Panc1 (cell line): Measurements from ENCODE around the gene RNGTT. TPM values are rescaled to one million over a fixed set of nuclear protein-coding genes. Genes with fewer than 3 reads are reported as not detected.
"Not testable (repeated sequence)": the region's sequence is repeated elsewhere in the genome, so short reads cannot be mapped to it uniquely, and the experiment has no call there.

ENCODE experiments used
- ATAC-seq: fragments of 200-7000 bp; cut with Tn5 transposase; 2 replicates; pipeline ENCODE4 v1.9.1; 2020; ENCODE audit warnings: mild to moderate bottlenecking, moderate library complexity
- BruUV-seq: library from RNA; stranded (reverse); fragments of 400-500 nt; replicated peaks from 2 replicates; lab custom pipeline; 2021; lab: Mats Ljungman, UMichigan
- CTCF ChIA-PET: fragments of 300-600 bp; sonication (Branson Sonifier 250); formaldehyde crosslinking; loops from one replicate; lab custom pipeline; 2022; ENCODE audit warnings: antibody characterized with exemption; lab: Charles Lee
- POLR2A ChIA-PET: fragments of 300-600 bp; sonication (Branson Sonifier 250); formaldehyde crosslinking; loops from one replicate; lab custom pipeline; 2022; ENCODE audit warnings: antibody characterized with exemption; lab: Charles Lee
- DNase-seq: peaks from one replicate; pipeline ENCODE4 v3.0.0-alpha.2; 2010; ENCODE audit warnings: low read depth, low spot score
- H3K27ac ChIP-seq: 2 replicates; pipeline ENCODE4 v1.5.1; 2011; ENCODE audit warnings: mild to moderate bottlenecking, low read length, inconsistent platforms
- H3K27me3 ChIP-seq: fragments of 200-500 bp; sonication (Bioruptor generic); 2 replicates; pipeline ENCODE4 v1.6.0; 2014; ENCODE audit warnings: low read length, inconsistent platforms; ENCODE audit not compliant: control insufficient read depth, insufficient read depth
- H3K36me3 ChIP-seq: fragments of 200-500 bp; sonication (Bioruptor generic); 2 replicates; pipeline ENCODE4 v1.5.1; 2014; ENCODE audit warnings: inconsistent platforms, mild to moderate bottlenecking, low read length, moderate library complexity; ENCODE audit not compliant: control insufficient read depth, insufficient read depth
- H3K4me1 ChIP-seq: 2 replicates; pipeline ENCODE4 v1.5.1; 2011; ENCODE audit warnings: inconsistent platforms, mild to moderate bottlenecking, low read length, moderate library complexity; ENCODE audit not compliant: control insufficient read depth, insufficient read depth
- H3K4me3 ChIP-seq, 2 experiments: 2 replicates each; pipeline ENCODE4 v1.5.1; 2011 to 2012; ENCODE audit warnings: low read depth in 2 of 2, low read length in 2 of 2, mild to moderate bottlenecking in 2 of 2, inconsistent platforms in 1 of 2, moderate library complexity in 1 of 2
- H3K9me3 ChIP-seq: fragments of 200-500 bp; sonication (Bioruptor generic); 2 replicates; pipeline ENCODE4 v1.5.1; 2014; ENCODE audit warnings: low read depth, mild to moderate bottlenecking, inconsistent platforms, low read length, moderate library complexity; ENCODE audit not compliant: control insufficient read depth, insufficient read depth
- CTCF ChIP-seq: fragments of 450-650 bp; IDR thresholded peaks from 2 replicates; pipeline ENCODE4 v1.5.1; 2017; ENCODE audit warnings: mild to moderate bottlenecking
- POLR2AphosphoS5 ChIP-seq: IDR thresholded peaks from 2 replicates; pipeline ENCODE4 v1.6.1; 2012; ENCODE audit warnings: mild to moderate bottlenecking, low read depth, low read length, moderate library complexity
- REST ChIP-seq, 2 experiments: IDR thresholded peaks; 2 replicates each; pipeline ENCODE4 v1.6.1; 2011 to 2012; ENCODE audit warnings: low read depth in 2 of 2, control low read depth in 1 of 2, low read length in 1 of 2, mild to moderate bottlenecking in 1 of 2, moderate library complexity in 1 of 2; ENCODE audit not compliant: insufficient read depth in 1 of 2
- SIN3A ChIP-seq: IDR thresholded peaks from 2 replicates; pipeline ENCODE4 v1.6.1; 2012; ENCODE audit warnings: low read depth, mild to moderate bottlenecking, low read length, moderate library complexity, borderline replicate concordance; ENCODE audit not compliant: insufficient read depth
- TCF7L2 ChIP-seq: IDR thresholded peaks from 2 replicates; pipeline ENCODE4 v1.6.1; 2011; ENCODE audit warnings: mild to moderate bottlenecking, low read depth, low read length, inconsistent platforms
- in situ Hi-C: cut with HindIII; loops from 2 replicates; pipeline ENCODE4 v1.10.0; 2016; ENCODE audit warnings: low sequenced_read_pairs, low pct_unique_long_range_greater_than_20kb
- intact Hi-C: fragments of 100-400 bp; cut with micrococcal nuclease; formaldehyde crosslinking; loops from one replicate; pipeline ENCODE4 v1.10.0; 2022; ENCODE audit not compliant: unreplicated experiment
- total RNA-seq: library from RNA; stranded (reverse); gene quantifications from one replicate; pipeline ENCODE4 v1.2.1, GENCODE V29; 2021; ENCODE audit not compliant: unreplicated experiment

The RNGTT gene
- total RNA-seq, 1 experiment from 2014 or later = 21.2 TPM

GRCh38 chr6:88908598-88909548 is 54.5 kb downstream of the RNGTT start:
- intact Hi-C loops (no loop called here), in situ Hi-C loops (no loop called here)
- no TSS peak for BruUV-seq
- POLR2A ChIA-PET = no interaction called here
- H3K9me3 ChIP-seq = no peaks in the 10 kb centered on the region
- CTCF ChIA-PET = no interaction called here
- no peaks in the 10 kb centered on the region for H3K27me3 ChIP-seq
- DNase-seq = no peak
- no peak for TF ChIP-seq SIN3A
- no peak for TF ChIP-seq TCF7L2
- no peak for TF ChIP-seq POLR2AphosphoS5
- TF ChIP-seq REST (IDR thresholded peaks at IDR 0.05; ENCODE audit: insufficient read depth in 1 of 2, low read depth in 2 of 2, low read length in 1 of 2) = no peak
- TF ChIP-seq CTCF = no peak
- no peaks in the 10 kb centered on the region for H3K4me1 ChIP-seq
- no peak overlapping the region for H3K27ac ChIP-seq
- no peak overlapping the region for H3K4me3 ChIP-seq
- no peak for ATAC-seq
- H3K36me3 ChIP-seq = 0 out of 2 replicates have a peak, but pooled peaks cover 2% of the 10 kb centered on the region

- POLR2A ChIA-PET = interaction anchor here (0.6 kb wide), 1 partner anchor 240 kb away, joined by 11 read pairs; no protein-coding TSS in a partner anchor
- in situ Hi-C loops, H3K36me3 ChIP-seq, H3K27ac ChIP-seq, ATAC-seq, H3K4me3 ChIP-seq, H3K4me1 ChIP-seq, DNase-seq, BruUV-seq, H3K9me3 ChIP-seq, intact Hi-C loops, CTCF ChIA-PET, H3K27me3 ChIP-seq: not testable (repeated sequence)
Observed at GRCh38 chr6:88907148-88907547, 56.3 kb downstream of the RNGTT start.
